GM23338 (cell line): ENCODE data around the gene SORCS3.

Experiments
- CREB1 ChIP-seq: fragments of 250-450 bp; sonication (Bioruptor Pico); IDR thresholded peaks from 2 replicates; pipeline ENCODE4 v1.5.0; 2020; ENCODE audit warnings: low read depth, mild to moderate bottlenecking, moderate library complexity
- CTCF ChIP-seq, 2 experiments: fragments of 200-600 bp in 1 of 2; sonication (generic) in 1 of 2; conservative IDR thresholded peaks; 2 replicates each; pipeline versions ENCODE4 v1.5.1 to v1.6.1; 2016 to 2017; ENCODE audit warnings: antibody characterized with exemption in 2 of 2, low read depth in 2 of 2, mild to moderate bottlenecking in 2 of 2, moderate library complexity in 1 of 2
- ETS1 ChIP-seq: IDR thresholded peaks from 2 replicates; pipeline ENCODE4 v1.6.1; 2016; ENCODE audit warnings: antibody characterized with exemption
- EZH2 ChIP-seq: fragments of 200-600 bp; sonication (generic); IDR thresholded peaks from one replicate; pipeline ENCODE4 v1.8.0; 2017; ENCODE audit warnings: antibody characterized with exemption, mild to moderate bottlenecking, low read depth; ENCODE audit not compliant: unreplicated experiment
- EZH2phosphoT487 ChIP-seq: fragments of 200-600 bp; sonication (generic); IDR thresholded peaks from one replicate; pipeline ENCODE4 v1.8.1; 2018; ENCODE audit warnings: antibody characterized with exemption; ENCODE audit not compliant: unreplicated experiment
- JUNB ChIP-seq: IDR thresholded peaks from one replicate; pipeline ENCODE4 v1.6.1; 2016; ENCODE audit warnings: antibody characterized with exemption; ENCODE audit not compliant: unreplicated experiment
- NANOG ChIP-seq: IDR thresholded peaks from 2 replicates; pipeline ENCODE4 v1.6.1; 2016; ENCODE audit warnings: antibody characterized with exemption, borderline replicate concordance
- POLR2AphosphoS5 ChIP-seq: IDR thresholded peaks from 2 replicates; pipeline ENCODE4 v1.6.1; 2016; ENCODE audit warnings: antibody characterized with exemption, low read depth
- REST ChIP-seq: IDR thresholded peaks from one replicate; pipeline ENCODE4 v1.6.1; 2018; ENCODE audit warnings: antibody characterized with exemption; ENCODE audit not compliant: unreplicated experiment
- STAT1 ChIP-seq: IDR thresholded peaks from one replicate; pipeline ENCODE4 v1.6.1; 2016; ENCODE audit warnings: antibody characterized with exemption; ENCODE audit not compliant: unreplicated experiment
- ZNF114 ChIP-seq: fragments of 250-450 bp; sonication (Bioruptor Pico); IDR thresholded peaks from 2 replicates; pipeline ENCODE4 v1.5.0; 2020; ENCODE audit warnings: mild to moderate bottlenecking, moderate library complexity
- ZNF331 ChIP-seq: fragments of 250-450 bp; sonication (Bioruptor Pico); IDR thresholded peaks from 2 replicates; pipeline ENCODE4 v1.5.0; 2020; ENCODE audit warnings: low read depth, mild to moderate bottlenecking, moderate library complexity
- ZNF462 ChIP-seq: fragments of 250-450 bp; sonication (Bioruptor Pico); IDR thresholded peaks from 2 replicates; pipeline ENCODE4 v1.5.0; 2020; ENCODE audit warnings: mild to moderate bottlenecking, moderate library complexity

GRCh38 chr10:104617831-104618230 lies 23.3 kb upstream of the SORCS3 start:
- no peak for TF ChIP-seq CTCF (conservative IDR thresholded peaks at IDR 0.05; ENCODE audit: low read depth in 2 of 2)
- no peak for TF ChIP-seq EZH2phosphoT487
- no peak for TF ChIP-seq POLR2AphosphoS5
- no peak for TF ChIP-seq REST
- TF ChIP-seq EZH2 = no peak
- no peak for TF ChIP-seq ZNF114 (CRISPR knock-in tag)
- TF ChIP-seq ZNF462 (CRISPR knock-in tag) = no peak
- TF ChIP-seq CREB1 (CRISPR knock-in tag) = no peak
- TF ChIP-seq ZNF331 (CRISPR knock-in tag) = no peak
- no peak for TF ChIP-seq JUNB
- no peak for TF ChIP-seq STAT1
- no peak for TF ChIP-seq ETS1
- no peak for TF ChIP-seq NANOG
